Measurements from ENCODE around the gene ZNRF2. TPM values are rescaled to one million over a fixed set of nuclear protein-coding genes. Genes with fewer than 3 reads are reported as not detected.

ZNRF2 gene
- total and polyA plus RNA-seq, 2 donors (not counting 3 experiments of a cell fraction or from before 2014, with no cell fraction given): 1.4 to 5.9 TPM

DNA sequence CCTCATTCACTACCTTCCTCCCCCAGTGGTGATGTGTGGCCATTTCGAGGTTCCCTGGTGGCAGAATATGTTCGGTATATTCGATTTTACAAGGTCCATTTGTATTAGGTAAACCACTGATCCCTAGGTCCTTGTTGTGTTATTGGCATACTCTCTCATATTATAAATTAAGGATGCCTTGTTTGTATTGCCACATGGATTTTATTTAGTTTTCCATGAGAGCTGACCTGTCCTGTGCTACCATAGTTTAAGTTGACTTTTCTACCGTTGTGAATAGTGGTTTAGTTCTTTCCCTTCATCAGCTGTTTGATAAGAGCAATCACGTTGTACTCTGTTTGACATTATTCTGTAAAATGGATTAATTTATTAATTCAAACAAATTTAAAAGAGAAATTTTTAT is 29.4 kb downstream of the ZNRF2 start:
- BruUV-seq (replicated peaks): no TSS peak
- Histone ChIP-seq H3K4me1 (ENCODE audit: control insufficient read depth, extremely low read depth, insufficient read depth, low read length) (no peaks in the 10 kb centered on the region), H3K79me2 (ENCODE audit: control insufficient read depth, insufficient read depth, low read length) (peaks cover 2% of the 10 kb centered on the region), H3K4me2 (ENCODE audit: insufficient read depth, low read length) (no peak overlapping the region), H4K20me1 (replicated peaks; ENCODE audit: control insufficient read depth, extremely low read depth, insufficient read depth, low read length) (no peaks in the 10 kb centered on the region), H2AFZ (ENCODE audit: low read depth, low read length) (no peak overlapping the region), H3K27me3 (ENCODE audit: control insufficient read depth in 2 of 2, insufficient read depth in 2 of 2, low read length in 2 of 2) (no peaks in the 10 kb centered on the region), H3K36me3 (ENCODE audit: control insufficient read depth in 2 of 2, extremely low read depth in 1 of 2, insufficient read depth in 2 of 2, low read length in 2 of 2) (no peaks in the 10 kb centered on the region), H3K9ac (replicated peaks; ENCODE audit: extremely low read depth, insufficient read depth, low read length) (no peak overlapping the region), H3K27ac (ENCODE audit: insufficient read depth, low read depth, low read length) (no peak overlapping the region), H3K9me1 (replicated peaks; ENCODE audit: control insufficient read depth, extremely low read depth, insufficient read depth, low read length) (no peaks in the 10 kb centered on the region), H3K4me3 (replicated peaks in 1 of 3; ENCODE audit: insufficient read depth in 1 of 3, low read depth in 1 of 3, low read length in 3 of 3) (no peak overlapping the region), H3K9me3 (replicated peaks; ENCODE audit: control insufficient read depth, insufficient read depth, low read length) (no peaks in the 10 kb centered on the region)
- dilution Hi-C loops (cut with MboI; ENCODE audit: extremely low pct_ligation_motif_present, low sequenced_read_pairs) (no loop called here), intact Hi-C loops (cut with micrococcal nuclease) (no loop called here)
- DNase-seq (ENCODE audit: low read depth, low spot score) (no peak), FAIRE-seq (no peak)
- TF ChIP-seq MYC (IDR thresholded peaks at IDR 0.05; ENCODE audit: low read depth, low read length) (no peak), GATA2 (IDR thresholded peaks at IDR 0.05; ENCODE audit: insufficient read depth, insufficient read length, low read depth, low read length) (no peak), FOS (IDR thresholded peaks at IDR 0.05; ENCODE audit: borderline replicate concordance, insufficient read depth, low read length) (no peak), POLR2A (IDR thresholded peaks at IDR 0.05; ENCODE audit: low read depth, low read length) (no peak), EZH2 (IDR thresholded peaks at IDR 0.05; ENCODE audit: borderline replicate concordance, low read depth, low read length, severe bottlenecking) (no peak), JUN (IDR thresholded peaks at IDR 0.05; ENCODE audit: borderline replicate concordance, insufficient read depth, insufficient read length, low read depth) (no peak), POLR2AphosphoS5 (IDR thresholded peaks at IDR 0.05; ENCODE audit: insufficient read depth, low read depth, low read length) (no peak), CTCF (IDR thresholded peaks at IDR 0.05; ENCODE audit: extremely low read depth in 1 of 2, insufficient read depth in 1 of 2, low read depth in 1 of 2, low read length in 2 of 2) (no peak)
- TF ChIP-seq, protein P1, sequence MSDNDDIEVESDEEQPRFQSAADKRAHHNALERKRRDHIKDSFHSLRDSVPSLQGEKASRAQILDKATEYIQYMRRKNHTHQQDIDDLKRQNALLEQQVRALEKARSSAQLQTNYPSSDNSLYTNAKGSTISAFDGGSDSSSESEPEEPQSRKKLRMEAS (IDR thresholded peaks at IDR 0.05; ENCODE audit: insufficient read depth, insufficient read length): no peak
- ChIA-PET POLR2A (no interaction called here), CTCF (interaction anchor here (1.3 to 2.9 kb wide), 2 partner anchors 13 to 14 kb away, joined by 4 to 10 read pairs; no protein-coding TSS in a partner anchor)

Measured in endothelial cell of umbilical vein (primary cell).